NCI-H1694 treated with DMSO at 0.1 percent for 48 hours (cell line): ENCODE data around the gene PPARA.
A peak's percentile ranks its signal among the peaks of the same experiment; 100 is the strongest.

Source experiments
- DNase-seq: peaks from one replicate; lab custom pipeline; 2025; lab: John Stamatoyannopoulos, UW

Gene PPARA

DNA sequence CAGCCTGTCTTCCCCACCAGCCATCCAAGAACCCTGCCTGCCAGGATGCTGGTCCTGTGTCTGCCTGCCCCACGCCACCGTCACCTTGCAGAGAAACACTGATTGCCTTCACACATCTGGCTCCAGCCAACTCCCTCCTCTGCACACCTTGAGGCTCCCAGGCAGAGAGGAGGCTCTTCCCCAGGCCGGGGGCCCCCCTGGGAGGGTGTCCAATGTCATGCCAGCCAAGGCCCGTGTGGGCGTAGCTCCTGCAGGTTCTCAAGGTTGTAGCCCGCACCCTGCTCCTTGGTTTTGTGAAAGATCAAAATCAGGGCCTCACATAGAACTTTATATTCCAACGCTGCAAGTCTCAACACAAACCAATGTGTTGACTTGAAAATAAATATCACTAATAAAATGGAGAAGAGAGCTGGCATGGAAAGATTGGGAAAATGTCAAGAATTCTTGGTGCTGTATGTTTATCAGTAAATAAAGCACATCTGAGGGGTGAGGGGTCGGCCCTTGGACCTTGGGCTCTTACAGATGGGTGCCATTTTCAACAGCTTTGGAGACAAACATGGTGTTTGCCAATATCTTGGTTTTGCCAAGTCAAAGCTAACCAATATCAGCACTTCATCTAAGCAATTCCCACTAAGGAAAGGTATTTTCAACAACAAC is 6.7 kb upstream of the PPARA start:
- DNase-seq, result no peak

DNA sequence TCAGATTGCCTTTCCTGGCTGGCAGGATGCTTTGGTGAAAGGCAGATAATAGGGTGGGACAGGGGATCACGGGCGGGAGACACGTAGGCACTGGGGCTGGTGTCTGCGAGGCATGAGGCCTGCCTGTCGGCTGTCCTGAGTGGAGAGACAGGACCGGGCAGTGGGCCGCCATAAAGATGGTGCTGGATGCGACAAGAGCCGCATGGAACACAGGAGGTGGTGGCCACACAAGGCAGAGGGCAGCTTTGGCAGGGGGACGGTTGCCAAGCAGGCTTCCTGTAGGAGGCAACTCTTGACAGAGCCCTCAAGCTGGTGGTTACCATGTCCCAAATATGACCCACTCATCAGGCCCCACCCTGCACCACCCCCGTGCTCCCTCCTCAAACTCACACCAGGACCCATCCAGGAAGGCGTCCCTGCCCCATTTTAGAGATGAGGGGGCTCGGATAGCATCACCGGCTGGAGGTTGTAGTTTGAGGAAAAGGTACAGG is 4.9 kb upstream of the PPARA start:
- DNase-seq, result no peak

- no peak for DNase-seq
These were observed 4.4 kb upstream of the PPARA start for GRCh38 chr22:46145896-46146295.

DNA sequence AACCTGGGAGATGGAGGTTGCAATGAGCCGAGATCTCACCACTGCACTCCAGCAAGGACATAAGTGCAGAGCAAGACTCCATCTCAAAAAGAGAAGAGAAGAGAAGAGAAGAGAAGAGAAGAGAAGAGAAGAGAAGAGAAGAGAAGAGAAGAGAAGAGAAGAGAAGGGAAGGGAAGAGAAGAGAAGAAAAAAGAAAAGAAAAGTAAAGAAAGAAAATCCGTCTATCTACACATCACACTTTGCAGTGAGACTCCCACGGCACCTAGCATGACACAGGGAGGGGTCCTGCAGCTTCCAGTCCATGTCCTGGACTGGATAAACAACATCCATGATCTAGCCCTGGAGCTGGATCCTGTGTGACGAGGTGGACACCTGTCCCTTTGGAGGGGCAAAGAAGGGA is 4.0 kb upstream of the PPARA start:
- DNase-seq, result no peak

DNA sequence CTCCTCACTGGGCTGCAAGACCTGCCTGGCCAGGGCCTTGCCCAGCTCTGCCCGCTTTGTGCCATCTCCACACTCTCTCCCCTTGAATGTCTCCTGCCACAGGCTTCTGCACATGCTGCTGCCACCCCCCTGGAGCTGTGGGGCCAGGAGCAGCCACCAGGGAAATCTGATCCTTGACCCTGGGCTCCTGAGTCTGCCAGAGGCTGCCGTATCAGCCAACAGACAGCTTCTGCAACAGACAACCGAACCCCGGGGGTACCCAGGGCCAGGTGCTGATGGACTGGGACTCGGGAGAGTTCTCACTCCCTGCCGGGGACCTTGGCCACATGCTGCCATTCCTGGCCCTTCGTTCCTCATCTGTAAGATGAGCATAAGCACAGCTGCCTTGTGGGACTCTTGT is 3.3 kb upstream of the PPARA start:
- no peak for DNase-seq

- DNase-seq, result no peak
These were observed 2.7 kb upstream of the PPARA start for GRCh38 chr22:46147471-46148267.

- DNase-seq, result no peak
These were observed 2.0 kb upstream of the PPARA start for GRCh38 chr22:46148336-46148735.

GRCh38 chr22:46148816-46149511 is 1.4 kb upstream of the PPARA start:
- no peak for DNase-seq

DNA sequence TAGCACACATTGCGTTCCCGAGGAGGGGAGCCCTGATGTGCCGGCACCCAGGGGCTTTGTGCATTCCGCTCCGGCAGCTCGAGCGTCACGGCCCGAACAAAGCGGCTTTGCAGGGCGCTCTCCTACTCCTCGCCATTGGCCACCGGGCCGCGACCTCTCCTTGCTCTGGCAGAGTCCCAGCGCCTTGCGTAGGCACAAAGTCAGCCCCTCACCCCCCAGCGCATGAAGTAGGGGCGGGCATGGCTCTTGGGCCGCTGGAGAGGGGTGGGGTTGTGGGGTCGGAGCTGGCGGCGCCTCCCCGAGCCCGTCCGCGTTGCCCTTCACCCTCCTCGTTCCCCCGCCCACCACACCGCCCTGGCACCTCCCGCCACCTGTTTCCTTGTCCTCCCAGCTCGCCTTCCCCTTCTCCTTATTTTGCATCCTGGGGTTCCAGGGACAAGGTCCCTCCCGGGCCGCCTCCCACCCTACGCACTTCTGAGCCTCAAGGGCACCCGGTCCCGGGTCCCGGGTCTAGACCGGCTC is 753 bp upstream of the PPARA start:
- DNase-seq, result peak; percentile 16

- no peak for DNase-seq
These were observed 540 bp downstream of the PPARA start for GRCh38 chr22:46150655-46151477.

DNA sequence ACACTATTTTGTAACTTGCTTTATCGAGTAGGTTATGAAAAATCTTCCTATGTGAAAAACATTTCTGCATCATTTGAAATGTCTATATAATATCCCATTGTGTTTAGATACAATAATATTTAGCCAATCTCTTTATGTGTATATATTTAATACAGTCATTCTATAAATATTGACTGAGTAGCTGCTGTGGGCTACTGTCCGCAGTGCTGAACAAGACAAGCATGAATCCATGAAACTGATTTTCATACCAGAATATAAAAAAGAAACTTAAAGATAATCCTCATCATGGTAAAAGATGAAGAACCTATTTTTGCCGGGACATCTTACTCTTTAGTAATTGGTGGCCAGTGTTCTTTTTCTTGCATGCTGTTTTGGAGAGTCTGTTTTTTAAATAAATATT is 3.6 kb downstream of the PPARA start:
- no peak for DNase-seq

DNA sequence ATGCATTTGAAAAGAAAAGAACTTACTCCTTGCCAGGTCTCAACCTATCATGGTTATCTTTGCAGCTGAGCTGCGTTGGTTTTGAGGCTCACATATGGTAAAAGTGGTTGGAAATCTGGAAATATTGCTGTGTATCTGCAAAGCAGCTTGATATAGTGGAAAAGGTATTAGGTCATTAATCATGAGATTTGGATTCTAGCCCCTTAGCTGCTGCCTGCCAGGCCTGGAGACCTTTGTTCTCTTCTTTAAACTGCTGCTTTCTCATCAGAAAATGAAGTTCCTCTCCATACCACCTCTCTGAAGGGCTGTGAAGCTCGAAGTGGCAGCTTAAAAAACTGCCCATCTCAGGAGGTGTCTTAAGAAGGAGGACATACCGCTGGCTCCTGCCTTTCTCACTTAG is 5.7 kb downstream of the PPARA start:
- no peak for DNase-seq

- no peak for DNase-seq
These were observed 8.0 kb downstream of the PPARA start for GRCh38 chr22:46158283-46158682.

- DNase-seq, result no peak
These were observed 8.9 kb downstream of the PPARA start for GRCh38 chr22:46159212-46159611.

DNA sequence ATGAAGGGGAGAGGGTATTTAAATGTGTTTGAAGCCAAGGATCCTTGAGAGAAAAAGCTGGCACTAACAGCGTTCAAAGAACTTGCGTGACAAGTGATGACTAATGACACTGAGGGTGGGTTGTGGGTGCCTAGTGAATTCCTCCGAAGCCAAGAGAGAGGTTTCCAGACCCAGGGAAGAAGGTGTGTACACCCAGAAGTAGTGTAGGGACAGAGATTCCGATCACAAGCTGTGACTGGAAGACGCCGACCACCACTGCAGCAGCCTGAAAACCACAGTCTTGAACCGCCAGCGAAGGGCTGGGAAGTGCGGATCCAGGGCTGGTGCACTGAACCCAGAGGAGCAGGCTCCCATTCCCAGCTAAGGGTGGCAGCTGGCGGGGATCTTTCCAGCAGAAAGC is 9.5 kb downstream of the PPARA start:
- DNase-seq, result no peak

- DNase-seq, result no peak
These were observed 12.0 kb downstream of the PPARA start for GRCh38 chr22:46162285-46162684.

GRCh38 chr22:46162771-46163556 is 12.6 kb downstream of the PPARA start:
- no peak for DNase-seq

DNA sequence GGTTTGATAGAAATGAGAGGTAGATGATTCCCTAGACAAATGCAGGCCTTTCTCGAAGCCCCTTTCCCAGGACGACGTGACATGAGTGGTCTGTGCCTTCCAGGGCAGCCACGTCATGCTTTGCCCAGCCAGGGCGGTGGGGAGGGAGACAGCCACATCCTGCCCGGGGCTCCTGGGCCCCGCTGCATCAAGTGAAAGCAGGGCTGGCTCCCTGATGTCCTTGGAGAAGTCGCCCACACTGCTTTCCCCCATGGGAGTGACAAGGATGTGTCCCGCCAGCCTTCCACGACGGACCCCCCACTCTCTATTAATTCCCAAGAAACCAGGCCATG is 13.2 kb downstream of the PPARA start:
- DNase-seq, result no peak

DNA sequence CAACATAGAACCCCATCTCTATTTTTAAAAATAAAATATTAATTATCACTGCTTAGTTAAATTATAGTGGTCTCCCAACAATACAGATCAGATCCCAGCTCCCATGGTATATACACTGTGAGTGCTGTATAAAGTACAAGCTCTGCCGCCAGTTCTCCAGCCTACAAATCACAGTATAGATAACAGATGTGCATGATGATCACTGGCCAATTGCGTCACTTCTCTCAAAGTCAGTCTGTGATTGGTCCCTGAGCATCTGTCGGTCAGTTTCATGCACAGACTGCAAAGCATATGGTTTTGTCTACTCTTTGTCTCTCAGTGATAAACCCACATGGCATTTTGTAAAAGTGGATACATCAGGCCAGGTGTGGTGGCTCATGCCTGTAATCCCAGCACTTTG is 15.7 kb downstream of the PPARA start:
- DNase-seq, result no peak

GRCh38 chr22:46169628-46170027 is 19.3 kb downstream of the PPARA start:
- DNase-seq, result no peak

GRCh38 chr22:46171940-46172339 is 21.6 kb downstream of the PPARA start:
- no peak for DNase-seq
